AG04449 (cell line): ENCODE measurements around the gene ZNF774.

Source experiments
- CTCF ChIA-PET: fragments of 350-600 bp; formaldehyde crosslinking; extraction: SDS; loops from one replicate; lab custom pipeline; 2021; ENCODE audit warnings: antibody characterized with exemption; lab: Yijun Ruan, JAX
- POLR2A ChIA-PET: fragments of 400-600, 350-600 bp; formaldehyde crosslinking; extraction: SDS; loops from one replicate; lab custom pipeline; 2020; ENCODE audit warnings: antibody characterized with exemption, inconsistent platforms; lab: Yijun Ruan, JAX
- DNase-seq: peaks from one replicate; pipeline ENCODE4 v3.0.0-alpha.2; 2010; ENCODE audit warnings: low read depth, low spot score
- H3K4me3 ChIP-seq: 2 replicates; pipeline ENCODE4 v1.5.1; 2011; ENCODE audit warnings: low read depth, mild to moderate bottlenecking, control low read depth, low read length
- TF ChIP-seq, protein P1 (sequence below): IDR thresholded peaks from one replicate; pipeline ENCODE4 v1.5.1; 2011; ENCODE audit warnings: mild to moderate bottlenecking, moderate library complexity, low read length, control low read depth, inconsistent platforms; ENCODE audit not compliant: insufficient read depth; ENCODE audit errors: missing control alignments

ZNF774 gene

DNA sequence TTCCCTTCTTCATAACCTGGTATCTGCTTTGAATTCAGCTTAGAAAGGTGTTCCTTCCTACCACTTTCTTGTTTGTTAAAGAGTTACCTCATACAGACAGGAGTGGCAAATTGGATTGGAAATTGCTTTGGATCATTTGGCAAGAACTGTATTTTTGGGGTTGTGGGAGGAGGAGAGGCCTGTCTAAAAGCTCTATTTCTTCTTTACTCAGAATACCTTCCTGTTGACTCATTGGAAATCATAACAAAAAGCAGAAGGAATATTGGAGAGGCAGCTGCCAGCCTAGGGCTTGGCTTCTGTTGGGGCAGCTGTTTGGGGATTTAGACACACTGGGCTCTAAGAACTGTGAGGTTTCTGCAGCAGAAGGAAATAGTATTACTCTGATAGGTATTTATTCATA lies 50.1 kb downstream of the ZNF774 start:
- DNase-seq: no peak
- POLR2A ChIA-PET: interaction anchor here (1.0 to 1.5 kb wide), 5 partner anchors 10 to 40 kb away, joined by 3 to 10 read pairs (median 6); partner anchors contain the start of gene IQGAP1
- CTCF ChIA-PET: interaction anchor here (1.0 to 3.3 kb wide), 7 partner anchors 10 to 100 kb away, joined by 3 to 12 read pairs (median 6); no protein-coding TSS in a partner anchor
- TF ChIP-seq, protein P1, sequence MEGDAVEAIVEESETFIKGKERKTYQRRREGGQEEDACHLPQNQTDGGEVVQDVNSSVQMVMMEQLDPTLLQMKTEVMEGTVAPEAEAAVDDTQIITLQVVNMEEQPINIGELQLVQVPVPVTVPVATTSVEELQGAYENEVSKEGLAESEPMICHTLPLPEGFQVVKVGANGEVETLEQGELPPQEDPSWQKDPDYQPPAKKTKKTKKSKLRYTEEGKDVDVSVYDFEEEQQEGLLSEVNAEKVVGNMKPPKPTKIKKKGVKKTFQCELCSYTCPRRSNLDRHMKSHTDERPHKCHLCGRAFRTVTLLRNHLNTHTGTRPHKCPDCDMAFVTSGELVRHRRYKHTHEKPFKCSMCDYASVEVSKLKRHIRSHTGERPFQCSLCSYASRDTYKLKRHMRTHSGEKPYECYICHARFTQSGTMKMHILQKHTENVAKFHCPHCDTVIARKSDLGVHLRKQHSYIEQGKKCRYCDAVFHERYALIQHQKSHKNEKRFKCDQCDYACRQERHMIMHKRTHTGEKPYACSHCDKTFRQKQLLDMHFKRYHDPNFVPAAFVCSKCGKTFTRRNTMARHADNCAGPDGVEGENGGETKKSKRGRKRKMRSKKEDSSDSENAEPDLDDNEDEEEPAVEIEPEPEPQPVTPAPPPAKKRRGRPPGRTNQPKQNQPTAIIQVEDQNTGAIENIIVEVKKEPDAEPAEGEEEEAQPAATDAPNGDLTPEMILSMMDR: no peak
- no peak overlapping the region for H3K4me3 ChIP-seq

DNA sequence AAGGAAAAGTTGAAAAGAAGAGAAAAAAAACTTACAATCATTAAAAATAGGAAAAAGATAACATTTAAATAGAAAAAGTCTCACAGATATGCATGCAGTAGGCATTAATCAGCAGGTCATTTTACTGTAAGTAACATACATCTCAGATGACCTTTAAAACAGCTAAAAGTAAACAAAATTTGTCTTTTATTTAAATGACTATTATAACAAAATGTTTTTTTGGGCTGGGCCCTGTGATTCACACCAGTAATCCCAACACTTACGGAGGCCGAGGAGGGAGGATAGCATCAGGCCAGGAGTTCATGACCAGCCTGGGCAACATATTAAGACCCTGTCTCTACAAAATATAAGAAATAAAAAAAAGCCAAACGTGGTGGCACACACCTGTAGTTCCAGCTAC lies 50.7 kb downstream of the ZNF774 start:
- TF ChIP-seq, protein P1: no peak
- CTCF ChIA-PET: interaction anchor here (1.0 to 3.3 kb wide), 5 partner anchors 11 to 100 kb away, joined by 3 to 12 read pairs (median 6); no protein-coding TSS in a partner anchor
- DNase-seq: no peak
- no peak overlapping the region for H3K4me3 ChIP-seq
- POLR2A ChIA-PET: interaction anchor here (1.0 to 1.5 kb wide), 5 partner anchors 10 to 41 kb away, joined by 3 to 10 read pairs (median 6); partner anchors contain the start of gene IQGAP1

DNA sequence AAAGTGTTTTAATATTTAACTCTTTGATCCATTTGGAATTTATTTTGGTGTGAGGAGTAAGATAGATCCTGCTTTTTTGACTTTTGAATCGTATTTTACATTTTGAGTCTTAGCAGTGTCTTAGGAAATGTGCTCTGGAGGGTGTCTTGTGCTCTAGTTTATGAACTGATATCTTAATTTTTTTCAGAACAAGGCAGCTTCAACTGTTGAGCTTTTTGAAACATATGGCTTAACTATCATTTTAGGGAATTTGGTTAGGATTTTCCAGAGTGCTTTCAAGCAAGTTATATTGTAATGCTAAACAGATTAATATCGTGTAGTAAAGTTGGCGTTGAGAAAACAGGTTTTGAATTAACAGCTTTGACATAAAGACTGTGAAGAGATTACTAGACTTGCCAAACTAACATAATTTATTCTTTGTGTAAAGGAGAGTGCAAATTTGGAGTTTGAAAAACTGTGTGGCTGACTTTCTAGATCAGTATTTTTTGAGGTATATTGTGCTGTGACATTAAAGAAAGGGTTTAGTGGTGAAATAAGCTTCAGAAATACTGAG lies 53.0 kb downstream of the ZNF774 start:
- TF ChIP-seq, protein P1: no peak
- ChIA-PET CTCF (interaction anchor here (1.1 to 1.6 kb wide), 2 partner anchors 14 to 77 kb away, joined by 4 read pairs; no protein-coding TSS in a partner anchor), POLR2A (interaction anchor here (1.3 kb wide), 1 partner anchor 17 kb away, joined by 3 read pairs; the partner anchor contains the start of gene IQGAP1)
- no peak for DNase-seq
- H3K4me3 ChIP-seq: no peak overlapping the region

DNA sequence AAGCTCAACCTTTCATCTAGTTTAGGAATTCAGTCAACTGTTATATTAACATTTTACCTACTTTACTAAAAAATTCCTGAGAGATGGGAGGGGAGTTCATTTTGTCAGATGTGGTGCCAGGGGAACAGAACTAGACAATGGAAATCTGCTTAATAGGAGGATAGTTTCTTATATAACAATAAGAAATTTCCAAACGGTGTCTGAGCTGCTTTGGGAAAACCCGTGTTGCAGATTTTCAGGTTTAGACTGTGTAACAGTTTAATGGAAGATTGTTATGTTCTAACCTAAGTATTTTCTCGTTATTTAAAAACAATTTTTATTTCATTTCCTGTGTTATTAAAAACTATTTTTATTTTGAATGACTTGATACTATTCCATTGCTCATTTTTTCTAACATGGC lies 55.3 kb downstream of the ZNF774 start:
- TF ChIP-seq, protein P1: no peak
- ChIA-PET CTCF (interaction anchor here (1.1 to 1.5 kb wide), 4 partner anchors 10 to 114 kb away, joined by 3 read pairs; no protein-coding TSS in a partner anchor), POLR2A (no interaction called here)
- DNase-seq: no peak
- H3K4me3 ChIP-seq: no peak overlapping the region

DNA sequence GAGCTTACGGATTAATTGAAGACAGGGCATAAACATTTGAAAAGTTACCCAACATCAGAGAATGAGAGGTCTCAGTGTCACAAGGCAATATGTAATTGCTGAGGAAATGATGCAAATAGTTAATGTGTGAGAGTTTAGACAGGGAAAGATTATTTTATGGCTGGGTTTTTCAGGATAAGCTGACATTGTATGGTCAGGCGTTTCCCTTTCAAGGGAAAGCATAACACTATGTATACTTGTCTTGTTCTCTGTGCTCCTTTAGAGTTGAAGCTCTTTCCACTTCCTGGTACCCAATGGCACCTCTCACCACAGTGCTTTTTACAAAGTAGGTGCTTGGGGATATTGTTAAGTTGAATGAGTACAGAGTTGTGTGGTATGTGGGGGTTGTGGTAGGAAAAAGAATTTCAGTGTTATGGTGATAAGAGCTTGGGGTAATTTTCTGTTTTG lies 55.8 kb downstream of the ZNF774 start:
- CTCF ChIA-PET: interaction anchor here (0.8 to 1.5 kb wide), 6 partner anchors 9 to 115 kb away, joined by 3 to 4 read pairs (median 3); no protein-coding TSS in a partner anchor

More for the DNA sequence above, 55.8 kb downstream of the ZNF774 start:
- POLR2A ChIA-PET: interaction anchor here (0.6 kb wide), 1 partner anchor 17 kb away, joined by 4 read pairs; no protein-coding TSS in a partner anchor
- H3K4me3 ChIP-seq: no peak overlapping the region
- TF ChIP-seq, protein P1: no peak
- no peak for DNase-seq
